Ishikawa (cell line): ENCODE measurements around the gene VPS26A.

Experiments used
- CEBPB ChIP-seq: IDR thresholded peaks from 2 replicates; pipeline ENCODE4 v1.6.1; 2012
- MAX ChIP-seq: IDR thresholded peaks from 2 replicates; pipeline ENCODE4 v1.6.1; 2012
- REST ChIP-seq: IDR thresholded peaks from 2 replicates; pipeline ENCODE4 v1.6.1; 2012; ENCODE audit warnings: low read depth, mild to moderate bottlenecking
- TEAD4 ChIP-seq: IDR thresholded peaks from 2 replicates; pipeline ENCODE4 v1.6.1; 2012
- YY1 ChIP-seq: IDR thresholded peaks from 2 replicates; pipeline ENCODE4 v1.6.1; 2012; ENCODE audit warnings: low read depth

GRCh38 chr10:69160809-69161241 is 36.8 kb downstream of the VPS26A start:
- TF ChIP-seq CEBPB = no peak
- TF ChIP-seq YY1 = no peak
- TF ChIP-seq MAX = no peak
- no peak for TF ChIP-seq TEAD4
- no peak for TF ChIP-seq REST
